Neural cell (in vitro differentiated cells): ENCODE measurements around the gene WDR93. TPM values are rescaled to one million over a fixed set of nuclear protein-coding genes. Genes with fewer than 3 reads are reported as not detected.

Experiments
- H2AFZ ChIP-seq: fragments of 200-600, 300-800 bp; sonication (generic), shearing (Covaris generic); 2 replicates; pipeline ENCODE4 v1.6.0; 2014; ENCODE audit warnings: low read depth, mild to moderate bottlenecking, antibody characterized with exemption, low read length, moderate library complexity
- H3F3A ChIP-seq: fragments of 200-600 bp; shearing (Covaris generic); 2 replicates; pipeline ENCODE4 v1.6.1; 2016; ENCODE audit warnings: mild to moderate bottlenecking, moderate library complexity, mixed read lengths, antibody characterized with exemption, low read length; ENCODE audit not compliant: insufficient read depth, poor library complexity, severe bottlenecking
- H3K27ac ChIP-seq: fragments of 200-600, 300-800 bp; sonication (generic), shearing (Covaris generic); 2 replicates; pipeline ENCODE4 v1.5.1; 2014; ENCODE audit warnings: mild to moderate bottlenecking, low read length, moderate library complexity
- H3K27me3 ChIP-seq: fragments of 300-800, 200-600 bp; sonication (generic), shearing (Covaris generic); 2 replicates; pipeline ENCODE4 v1.6.0; 2014; ENCODE audit warnings: mild to moderate bottlenecking, low read depth, low read length, moderate library complexity; ENCODE audit not compliant: insufficient read depth
- H3K36me3 ChIP-seq: fragments of 300-800, 200-600 bp; sonication (generic), shearing (Covaris generic); 2 replicates; pipeline ENCODE4 v1.5.1; 2014; ENCODE audit warnings: mild to moderate bottlenecking, antibody characterized with exemption, low read length, moderate library complexity; ENCODE audit not compliant: insufficient read depth
- H3K4me2 ChIP-seq: fragments of 300-800, 200-600 bp; sonication (generic), shearing (Covaris generic); 2 replicates; pipeline ENCODE4 v1.6.0; 2014; ENCODE audit warnings: mild to moderate bottlenecking, low read length
- H3K4me3 ChIP-seq: fragments of 300-800, 200-600 bp; sonication (generic), shearing (Covaris generic); 2 replicates; pipeline ENCODE4 v1.5.1; 2014; ENCODE audit warnings: mild to moderate bottlenecking, low read length, moderate library complexity
- H3K79me2 ChIP-seq: fragments of 200-600 bp; shearing (Covaris generic); replicated peaks from 2 replicates; pipeline ENCODE4 v1.6.0; 2014; ENCODE audit warnings: mild to moderate bottlenecking, low read length, moderate library complexity; ENCODE audit not compliant: insufficient read depth
- H3K9ac ChIP-seq: fragments of 300-800, 200-600 bp; sonication (generic), shearing (Covaris generic); 2 replicates; pipeline ENCODE4 v1.6.1; 2016; ENCODE audit warnings: mild to moderate bottlenecking, low read length, mixed read lengths
- H3K9me2 ChIP-seq: fragments of 200-600 bp; shearing (Covaris generic); 2 replicates; pipeline ENCODE4 v1.6.1; 2016; ENCODE audit warnings: mild to moderate bottlenecking, low read length, mixed read lengths; ENCODE audit not compliant: insufficient read depth
- H3K9me3 ChIP-seq: fragments of 200-600, 300-800 bp; sonication (generic), shearing (Covaris generic); 2 replicates; pipeline ENCODE4 v1.6.1; 2016; ENCODE audit warnings: mild to moderate bottlenecking, mixed run types, low read length, moderate library complexity, mixed read lengths
- H4K20me1 ChIP-seq: fragments of 200-600 bp; shearing (Covaris generic); 2 replicates; pipeline ENCODE4 v1.6.1; 2016; ENCODE audit warnings: mild to moderate bottlenecking, mixed run types; ENCODE audit not compliant: insufficient read depth
- CTCF ChIP-seq: fragments of 450-650 bp; IDR thresholded peaks from 2 replicates; pipeline ENCODE4 v1.5.1; 2014; ENCODE audit warnings: antibody characterized with exemption, mild to moderate bottlenecking, moderate library complexity; ENCODE audit not compliant: poor library complexity, severe bottlenecking
- EP300 ChIP-seq: fragments of 450-650 bp; conservative IDR thresholded peaks from 2 replicates; pipeline ENCODE4 v1.6.1; 2014; ENCODE audit warnings: antibody characterized with exemption, mild to moderate bottlenecking, moderate library complexity; ENCODE audit not compliant: poor library complexity, severe bottlenecking
- EZH2 ChIP-seq: fragments of 200-600, 300-800 bp; shearing (Covaris generic), sonication (generic); IDR thresholded peaks from 2 replicates; pipeline ENCODE4 v1.6.1; 2014; ENCODE audit warnings: antibody characterized with exemption, low read length, borderline replicate concordance, mild to moderate bottlenecking; ENCODE audit not compliant: insufficient read depth, poor library complexity, severe bottlenecking
- MXI1 ChIP-seq: fragments of 450-650 bp; conservative IDR thresholded peaks from 2 replicates; pipeline ENCODE4 v1.6.1; 2014; ENCODE audit warnings: antibody characterized with exemption, mild to moderate bottlenecking; ENCODE audit not compliant: poor library complexity, severe bottlenecking
- POLR2AphosphoS5 ChIP-seq: IDR thresholded peaks from 2 replicates; pipeline ENCODE4 v1.6.1; 2012
- RAD21 ChIP-seq: fragments of 450-650 bp; conservative IDR thresholded peaks from 2 replicates; pipeline ENCODE4 v1.6.1; 2014; ENCODE audit warnings: antibody characterized with exemption, mild to moderate bottlenecking, moderate library complexity
- REST ChIP-seq: IDR thresholded peaks from 2 replicates; pipeline ENCODE4 v1.6.1; 2012; ENCODE audit warnings: borderline replicate concordance
- SMC3 ChIP-seq: fragments of 450-650 bp; conservative IDR thresholded peaks from 2 replicates; pipeline ENCODE4 v1.6.1; 2014; ENCODE audit warnings: antibody characterized with exemption, mild to moderate bottlenecking, moderate library complexity; ENCODE audit not compliant: poor library complexity
- TAF1 ChIP-seq: IDR thresholded peaks from 2 replicates; pipeline ENCODE4 v1.6.1; 2012; ENCODE audit warnings: low read depth
- polyA plus RNA-seq: library from polyadenylated mRNA; depleted of rRNA; stranded (reverse); fragments of >200 nt; gene quantifications from 2 replicates; pipeline ENCODE4 v1.2.3, GENCODE V29; 2014

Gene WDR93
- polyA plus RNA-seq, 1 donor from 2014 or later: 0.41 TPM

GRCh38 chr15:89714775-89715174 is 24.2 kb downstream of the WDR93 start:
- no peaks in the 10 kb centered on the region for H3F3A ChIP-seq
- H3K4me3 ChIP-seq: no peak overlapping the region
- no peak overlapping the region for H3K4me2 ChIP-seq
- no peaks in the 10 kb centered on the region for H3K9me2 ChIP-seq
- H3K27ac ChIP-seq: no peak overlapping the region
- TF ChIP-seq SMC3: no peak
- TF ChIP-seq EP300: no peak
- no peak for TF ChIP-seq POLR2AphosphoS5
- TF ChIP-seq RAD21: no peak
- no peak for TF ChIP-seq REST
- TF ChIP-seq EZH2: no peak
- no peak for TF ChIP-seq TAF1
- no peak for TF ChIP-seq CTCF
- TF ChIP-seq MXI1: no peak
- H3K36me3 ChIP-seq: no peaks in the 10 kb centered on the region
- no peak overlapping the region for H2AFZ ChIP-seq
- no peaks in the 10 kb centered on the region for H3K79me2 ChIP-seq
- H3K27me3 ChIP-seq: no peaks in the 10 kb centered on the region
- no peaks in the 10 kb centered on the region for H3K9me3 ChIP-seq
- no peak overlapping the region for H3K9ac ChIP-seq
- H4K20me1 ChIP-seq: no peaks in the 10 kb centered on the region

GRCh38 chr15:89723031-89723430 is 32.4 kb downstream of the WDR93 start:
- no peak for TF ChIP-seq EP300
- TF ChIP-seq CTCF: no peak
- no peak for TF ChIP-seq TAF1
- TF ChIP-seq POLR2AphosphoS5: no peak
- no peak for TF ChIP-seq EZH2
- H4K20me1 ChIP-seq: no peaks in the 10 kb centered on the region

More at GRCh38 chr15:89723031-89723430, 32.4 kb downstream of the WDR93 start:
- no peak overlapping the region for H3K27ac ChIP-seq
- no peak overlapping the region for H3K4me3 ChIP-seq
- no peaks in the 10 kb centered on the region for H3K9me3 ChIP-seq
- H3K9me2 ChIP-seq: no peaks in the 10 kb centered on the region
- H3K79me2 ChIP-seq: no peaks in the 10 kb centered on the region
- H3F3A ChIP-seq: no peaks in the 10 kb centered on the region
- no peak overlapping the region for H2AFZ ChIP-seq
- H3K9ac ChIP-seq: no peak overlapping the region
- H3K36me3 ChIP-seq: no peaks in the 10 kb centered on the region
- H3K4me2 ChIP-seq: no peak overlapping the region
- H3K27me3 ChIP-seq: no peaks in the 10 kb centered on the region
